ENCODE results near the gene MUC21.

GRCh38 chr6:30974490-30975252 is 8.8 kb upstream of the MUC21 start:
- TF ChIP-seq, protein P1, sequence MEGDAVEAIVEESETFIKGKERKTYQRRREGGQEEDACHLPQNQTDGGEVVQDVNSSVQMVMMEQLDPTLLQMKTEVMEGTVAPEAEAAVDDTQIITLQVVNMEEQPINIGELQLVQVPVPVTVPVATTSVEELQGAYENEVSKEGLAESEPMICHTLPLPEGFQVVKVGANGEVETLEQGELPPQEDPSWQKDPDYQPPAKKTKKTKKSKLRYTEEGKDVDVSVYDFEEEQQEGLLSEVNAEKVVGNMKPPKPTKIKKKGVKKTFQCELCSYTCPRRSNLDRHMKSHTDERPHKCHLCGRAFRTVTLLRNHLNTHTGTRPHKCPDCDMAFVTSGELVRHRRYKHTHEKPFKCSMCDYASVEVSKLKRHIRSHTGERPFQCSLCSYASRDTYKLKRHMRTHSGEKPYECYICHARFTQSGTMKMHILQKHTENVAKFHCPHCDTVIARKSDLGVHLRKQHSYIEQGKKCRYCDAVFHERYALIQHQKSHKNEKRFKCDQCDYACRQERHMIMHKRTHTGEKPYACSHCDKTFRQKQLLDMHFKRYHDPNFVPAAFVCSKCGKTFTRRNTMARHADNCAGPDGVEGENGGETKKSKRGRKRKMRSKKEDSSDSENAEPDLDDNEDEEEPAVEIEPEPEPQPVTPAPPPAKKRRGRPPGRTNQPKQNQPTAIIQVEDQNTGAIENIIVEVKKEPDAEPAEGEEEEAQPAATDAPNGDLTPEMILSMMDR (IDR thresholded peaks at IDR 0.05; ENCODE audit: low read length), result no peak
- no peak for TF ChIP-seq EZH2 (optimal IDR thresholded peaks at IDR 0.05; ENCODE audit: low read depth, low read length)

Data from MM.1S (cell line).